NCI-H2196 treated with DMSO at 0.1 percent for 48 hours (cell line): ENCODE data around the gene ZAR1.
"Not testable (repeated sequence)": the region's sequence is repeated elsewhere in the genome, so short reads cannot be mapped to it uniquely, and the experiment has no call there.

ENCODE experiments used
- DNase-seq: peaks from one replicate; lab custom pipeline; 2025; ENCODE audit not compliant: unreplicated experiment; lab: John Stamatoyannopoulos, UW

The ZAR1 gene, protein sequence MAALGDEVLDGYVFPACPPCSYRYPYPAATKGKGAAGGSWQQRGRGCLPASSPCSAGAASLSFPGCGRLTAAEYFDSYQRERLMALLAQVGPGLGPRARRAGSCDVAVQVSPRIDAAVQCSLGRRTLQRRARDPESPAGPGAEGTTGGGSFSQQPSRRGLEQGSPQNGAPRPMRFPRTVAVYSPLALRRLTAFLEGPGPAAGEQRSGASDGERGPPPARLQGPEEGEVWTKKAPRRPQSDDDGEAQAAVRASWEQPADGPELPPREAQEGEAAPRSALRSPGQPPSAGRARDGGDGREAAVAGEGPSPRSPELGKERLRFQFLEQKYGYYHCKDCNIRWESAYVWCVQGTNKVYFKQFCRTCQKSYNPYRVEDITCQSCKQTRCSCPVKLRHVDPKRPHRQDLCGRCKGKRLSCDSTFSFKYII

DNA sequence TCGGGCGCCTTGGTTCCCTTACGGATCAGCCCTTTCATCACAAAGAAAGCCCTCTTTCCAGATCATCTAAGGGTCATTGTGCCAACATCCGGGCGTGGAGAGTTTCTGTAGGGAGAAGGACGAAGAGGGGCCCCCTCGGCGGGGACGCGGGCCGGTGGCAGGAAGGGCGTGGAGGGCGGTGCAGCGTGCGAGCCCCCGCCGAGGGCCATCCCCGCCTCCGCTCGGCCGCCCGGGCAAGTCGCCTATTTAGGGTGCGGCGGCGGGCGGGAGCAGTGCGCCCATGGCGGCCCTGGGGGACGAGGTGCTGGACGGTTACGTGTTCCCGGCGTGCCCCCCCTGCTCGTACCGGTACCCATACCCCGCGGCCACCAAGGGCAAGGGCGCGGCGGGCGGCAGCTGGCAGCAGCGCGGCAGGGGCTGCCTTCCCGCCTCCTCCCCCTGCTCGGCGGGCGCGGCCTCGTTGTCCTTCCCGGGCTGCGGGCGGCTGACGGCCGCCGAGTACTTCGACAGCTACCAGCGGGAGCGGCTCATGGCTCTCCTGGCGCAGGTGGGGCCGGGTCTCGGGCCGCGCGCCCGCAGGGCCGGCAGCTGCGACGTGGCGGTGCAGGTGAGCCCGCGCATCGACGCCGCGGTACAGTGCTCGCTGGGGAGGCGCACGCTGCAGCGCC lies at the start of gene ZAR1:
TSS of gene ZAR1 (plus strand) at position 241 of the 668 bp plus-strand sequence. CDS start at position 281, 40 bp downstream.
- no peak for DNase-seq

DNA sequence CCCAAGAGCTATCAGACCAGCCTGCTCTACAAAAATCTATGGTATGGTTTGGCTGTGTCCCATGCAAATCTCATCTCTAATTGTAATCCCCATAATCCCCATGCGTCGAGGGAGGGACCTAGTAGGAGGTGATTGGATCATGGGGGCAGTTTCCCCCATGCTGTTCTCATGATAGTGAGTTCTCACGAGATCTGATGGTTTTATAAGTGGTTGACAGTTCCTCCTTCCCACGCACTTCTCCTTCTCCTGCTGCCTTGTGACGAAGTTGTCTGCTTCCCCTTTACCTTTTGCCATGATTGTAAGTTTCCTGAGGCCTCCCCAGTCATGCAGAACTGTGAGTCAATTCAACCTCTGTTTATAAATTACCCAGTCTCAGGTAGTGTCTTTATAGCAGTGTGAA lies 49.1 kb upstream of the ZAR1 start:
- DNase-seq: not testable (repeated sequence)

DNA sequence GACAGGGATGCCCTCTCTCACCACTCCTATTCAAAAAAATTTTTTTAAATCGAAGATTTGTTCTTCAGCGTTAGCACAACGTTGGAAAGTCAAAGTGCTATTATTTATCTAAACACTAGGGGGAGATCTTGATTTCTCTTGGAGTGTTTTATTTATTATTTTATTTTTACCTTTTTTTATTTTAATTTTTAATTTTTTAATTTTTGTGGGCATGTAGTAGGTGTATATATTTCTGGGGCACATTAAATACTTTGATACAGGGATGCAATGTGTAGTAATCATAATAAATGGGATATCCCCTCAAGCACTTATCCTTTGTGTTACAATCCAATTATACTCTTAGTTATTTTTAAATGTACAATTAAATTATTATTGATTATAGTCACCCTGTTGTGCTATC lies 44.3 kb upstream of the ZAR1 start:
- no peak for DNase-seq

DNA sequence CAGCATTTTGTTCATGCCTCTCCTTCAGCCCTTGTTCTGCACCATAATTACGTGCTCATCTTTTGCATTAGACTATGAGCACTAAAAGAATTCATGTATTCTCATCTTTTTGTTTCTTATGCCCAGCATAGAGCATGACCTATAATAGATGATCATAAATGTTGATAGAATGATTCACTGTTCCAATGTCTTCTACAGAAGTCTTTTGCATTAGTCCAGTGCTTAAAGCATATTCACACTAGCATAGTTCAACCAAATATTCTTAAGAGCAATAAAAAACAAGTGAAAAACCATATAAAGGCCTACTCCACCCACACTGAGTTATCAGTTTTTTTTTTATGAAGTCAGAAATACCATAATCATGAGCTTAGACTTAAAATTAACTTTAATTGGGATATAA lies 43.4 kb upstream of the ZAR1 start:
- no peak for DNase-seq

DNA sequence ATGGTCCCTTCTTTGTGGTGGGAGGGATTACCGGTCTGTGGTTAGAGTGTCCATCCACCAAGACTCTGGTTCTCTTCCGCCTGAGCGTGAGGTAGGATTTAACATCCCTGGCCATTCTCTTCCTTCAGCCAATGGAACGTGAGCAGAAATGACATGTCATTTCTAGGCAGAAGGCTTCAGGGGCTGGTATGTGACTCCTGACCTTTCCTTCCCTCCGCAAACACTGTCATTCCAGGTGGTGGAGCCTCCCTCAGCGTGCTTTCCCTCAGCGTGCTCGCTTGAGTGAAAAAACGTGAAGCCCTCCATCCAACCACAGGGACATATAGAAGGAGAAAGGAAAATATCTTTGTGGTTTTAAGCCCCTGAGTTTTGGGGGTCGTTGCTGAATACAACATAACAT lies 40.9 kb upstream of the ZAR1 start:
- no peak for DNase-seq

DNA sequence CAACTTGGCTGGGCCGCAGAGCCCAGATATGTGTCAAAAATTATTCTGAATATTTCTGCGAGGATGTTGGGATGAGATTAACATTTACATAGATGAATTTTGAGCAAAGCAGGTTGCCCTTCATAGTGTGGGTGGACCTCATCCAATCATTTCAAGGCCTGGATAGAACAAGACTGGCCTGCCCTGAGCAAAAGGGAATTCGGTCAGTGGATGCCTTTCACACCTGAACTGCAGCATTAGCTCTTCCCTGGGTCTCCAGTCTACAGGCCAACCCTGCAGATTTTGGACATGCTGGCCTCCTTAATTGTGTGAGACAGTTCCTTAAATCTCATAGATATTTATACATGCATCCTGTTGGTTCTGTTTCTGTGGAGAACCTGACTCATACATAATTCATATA lies 39.3 kb upstream of the ZAR1 start:
- DNase-seq: no peak

DNA sequence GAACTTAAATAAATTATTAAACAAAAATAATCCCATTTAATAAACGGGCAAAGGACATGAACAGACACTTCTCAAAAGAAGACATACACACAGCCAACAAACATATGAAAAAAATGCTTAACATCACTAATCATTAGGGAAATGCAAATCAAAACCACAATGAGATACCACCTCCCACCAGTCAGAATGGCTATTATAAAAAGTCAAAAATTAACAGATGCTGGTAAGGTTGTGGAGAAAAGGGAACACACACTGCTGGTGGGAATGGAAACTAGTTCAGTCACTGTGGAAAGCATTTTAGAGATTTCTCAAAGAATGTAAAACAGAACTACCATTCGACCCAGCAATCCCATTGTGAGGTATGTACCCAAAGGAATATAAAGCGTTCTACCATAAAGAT lies 38.4 kb upstream of the ZAR1 start:
- not testable (repeated sequence) for DNase-seq

DNA sequence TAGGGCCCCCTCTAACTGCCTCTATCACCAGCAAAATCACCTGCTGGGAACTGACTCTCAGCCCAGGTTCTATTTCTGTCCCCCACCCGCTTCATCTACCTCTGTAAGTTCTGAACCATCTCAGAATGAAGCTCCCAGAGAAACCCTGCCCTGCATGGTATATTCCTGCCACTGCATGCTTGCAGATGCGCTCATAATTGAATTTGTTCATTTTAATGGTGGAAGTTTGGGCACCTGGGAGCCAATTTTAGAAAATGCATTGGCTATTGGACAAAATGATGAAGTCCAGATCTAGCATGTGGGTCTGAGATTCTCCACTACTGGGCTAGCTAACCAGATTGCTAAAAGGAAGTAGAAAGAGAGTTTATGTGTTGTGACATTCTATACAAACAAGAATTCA lies 35.5 kb upstream of the ZAR1 start:
- no peak for DNase-seq

DNA sequence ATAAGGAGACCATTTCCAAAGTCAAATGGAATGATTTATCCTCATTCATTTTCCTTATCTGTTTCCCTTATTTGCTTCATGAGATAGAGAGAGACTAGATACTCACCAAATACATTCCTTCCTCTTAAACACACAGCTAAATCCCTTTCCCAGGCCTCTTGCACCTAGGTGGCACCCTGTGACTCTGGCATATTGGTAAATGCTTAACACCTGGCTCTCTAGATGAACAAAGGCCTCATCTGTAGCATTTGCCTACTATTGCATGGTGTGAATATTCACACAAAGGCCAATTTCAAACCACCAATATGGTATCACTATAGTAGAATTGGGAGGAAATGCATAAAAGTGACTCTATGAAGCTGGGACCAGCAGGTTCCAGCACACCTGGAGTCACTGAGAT lies 29.1 kb upstream of the ZAR1 start:
- no peak for DNase-seq

DNA sequence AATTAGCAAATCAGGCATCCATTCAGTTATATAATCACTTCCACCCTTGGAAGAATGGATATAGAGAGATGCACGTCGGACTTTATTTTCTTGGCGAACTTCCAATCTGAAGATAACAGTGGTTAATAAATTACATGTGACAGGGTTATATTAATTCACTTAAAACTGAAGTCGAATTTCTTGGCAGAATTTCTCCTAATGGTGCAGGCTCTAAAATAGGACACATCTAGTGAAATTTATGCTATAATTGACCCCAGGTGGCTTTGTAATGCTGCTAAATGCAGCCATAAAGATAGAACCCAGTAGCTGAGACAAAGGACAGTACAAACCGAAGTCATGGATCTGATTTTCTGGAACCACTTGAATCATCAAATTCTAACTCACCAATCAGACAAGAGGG lies 27.7 kb upstream of the ZAR1 start:
- no peak for DNase-seq

DNA sequence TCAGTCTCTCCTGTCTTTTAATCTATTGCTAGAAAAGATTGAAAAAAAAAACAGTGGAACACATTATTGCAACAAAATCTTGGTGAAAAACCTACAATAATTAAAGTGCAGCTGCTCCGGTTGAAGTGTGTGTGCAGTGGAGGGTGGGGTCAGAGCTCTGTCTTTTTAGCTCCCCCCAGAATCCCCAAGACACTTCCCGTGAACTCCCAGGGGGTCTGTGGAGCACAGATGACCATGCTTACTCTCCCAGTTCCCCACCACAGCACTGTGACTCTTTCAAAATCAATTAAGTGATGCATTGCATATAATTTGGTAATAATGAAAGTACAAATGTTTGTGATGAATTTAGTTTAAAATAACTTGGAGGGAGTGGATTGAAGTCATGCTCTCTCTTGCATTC lies 22.6 kb upstream of the ZAR1 start:
- no peak for DNase-seq

DNA sequence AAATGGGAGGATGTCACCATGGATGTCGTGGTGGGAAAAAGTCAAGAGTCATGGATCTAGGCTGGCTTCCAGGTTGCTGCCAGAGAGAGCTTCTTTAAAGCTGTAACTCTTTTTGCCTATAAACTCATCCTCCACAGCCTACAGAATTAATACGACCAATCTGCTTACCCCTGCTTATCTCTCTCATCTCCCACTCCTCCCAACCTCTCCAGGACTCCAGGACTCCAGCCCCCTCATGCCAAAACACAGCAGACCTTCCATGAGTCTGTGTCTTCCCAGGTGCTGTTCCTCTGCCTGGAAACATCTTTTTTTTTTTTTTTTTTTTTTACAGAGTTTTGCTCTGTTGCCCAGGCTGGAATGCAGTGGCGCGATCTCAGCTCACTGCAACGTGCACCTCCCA lies 22.2 kb upstream of the ZAR1 start:
- DNase-seq: no peak

DNA sequence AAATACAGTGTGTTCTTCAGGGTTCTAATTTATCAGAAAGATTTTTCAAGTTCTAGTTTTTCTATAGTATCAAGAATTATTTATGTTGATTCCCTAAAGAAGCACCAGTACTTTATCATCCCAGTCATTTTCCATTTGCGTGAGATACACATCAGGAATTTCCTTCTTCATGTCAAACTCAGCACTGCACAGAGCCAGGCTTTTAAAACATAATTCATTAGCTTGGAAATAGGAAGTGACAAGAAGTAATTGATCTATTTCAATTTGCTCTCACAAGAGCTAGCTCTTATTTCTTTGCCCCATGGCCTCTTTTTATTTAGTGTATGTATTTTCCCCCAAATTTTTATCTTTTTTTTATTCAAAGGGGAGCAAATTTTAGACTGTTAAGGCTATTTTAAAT lies 19.9 kb upstream of the ZAR1 start:
- no peak for DNase-seq

DNA sequence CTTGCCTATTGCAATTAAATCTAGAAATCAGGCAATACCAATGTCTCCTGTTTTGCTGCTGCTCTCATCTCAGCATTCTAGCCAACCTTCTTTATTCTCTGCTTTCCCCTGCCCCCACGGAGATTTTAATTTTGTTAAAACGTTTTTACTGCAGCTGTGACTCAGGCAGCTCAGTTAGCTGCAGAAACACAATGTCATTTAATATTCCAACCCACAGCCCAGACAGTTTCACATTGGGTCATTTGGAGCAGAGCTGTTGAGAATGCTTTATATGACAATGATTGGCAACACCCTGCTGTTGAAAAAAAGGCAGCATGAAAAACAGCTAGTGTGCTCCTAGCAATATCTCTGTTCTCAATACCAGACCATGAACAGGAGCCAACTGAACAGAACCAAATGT lies 19.5 kb upstream of the ZAR1 start:
- DNase-seq: no peak

DNA sequence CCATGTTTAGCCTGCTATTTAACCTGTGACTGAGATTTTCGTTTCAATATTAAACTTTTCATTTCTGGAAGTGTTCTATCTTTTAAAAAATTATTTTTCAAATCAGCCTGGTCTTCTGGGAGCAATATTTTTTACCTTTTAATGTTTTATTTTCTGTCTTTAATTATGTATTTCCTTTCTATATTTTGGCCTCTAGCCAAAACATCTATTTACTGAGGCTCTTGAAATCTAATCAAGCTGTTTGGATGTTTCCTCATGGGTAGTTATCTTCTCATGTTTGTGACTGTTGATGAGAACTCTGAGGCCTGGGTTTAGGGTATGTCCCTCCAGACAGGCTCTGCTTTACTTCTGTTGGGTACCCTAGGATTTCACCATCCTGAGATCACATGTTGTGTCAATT lies 17.3 kb upstream of the ZAR1 start:
- DNase-seq: no peak

DNA sequence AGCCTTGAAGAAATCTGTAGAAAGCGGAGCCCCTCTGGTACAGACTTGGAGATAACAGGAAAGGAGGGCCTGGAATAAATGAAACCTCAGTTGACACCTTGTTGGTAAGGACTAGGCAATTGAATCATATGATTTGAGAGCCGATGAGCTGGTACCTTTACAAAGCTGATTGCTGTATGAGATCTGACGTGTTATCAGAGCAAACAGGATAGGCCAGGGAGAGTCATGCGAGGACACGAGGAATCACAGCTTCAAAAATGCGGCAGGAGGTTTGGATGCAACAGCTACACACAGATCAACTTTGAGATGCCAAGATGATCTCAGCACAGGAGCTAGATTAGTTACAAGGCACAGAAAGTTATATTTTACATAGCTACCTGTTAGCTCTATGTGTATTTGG lies 14.3 kb upstream of the ZAR1 start:
- DNase-seq: no peak

DNA sequence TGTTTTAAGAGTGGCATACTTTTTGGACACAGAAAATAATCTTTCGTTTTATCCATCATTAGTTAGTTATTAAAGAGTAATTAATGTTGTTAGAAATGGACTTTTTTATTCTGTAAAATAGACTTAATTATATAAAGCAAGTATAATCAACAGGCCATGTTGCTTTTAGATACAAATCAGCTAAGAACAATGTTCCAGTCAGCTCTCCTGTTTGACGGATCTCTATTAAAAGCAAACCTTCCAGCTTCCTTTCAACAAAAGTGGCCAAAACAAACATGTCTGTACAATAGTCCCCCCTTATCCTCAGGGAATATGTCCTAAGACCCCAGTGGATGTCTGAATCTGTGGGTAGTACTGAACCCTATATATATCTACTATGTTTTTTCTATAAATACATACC lies 11.8 kb upstream of the ZAR1 start:
- no peak for DNase-seq

DNA sequence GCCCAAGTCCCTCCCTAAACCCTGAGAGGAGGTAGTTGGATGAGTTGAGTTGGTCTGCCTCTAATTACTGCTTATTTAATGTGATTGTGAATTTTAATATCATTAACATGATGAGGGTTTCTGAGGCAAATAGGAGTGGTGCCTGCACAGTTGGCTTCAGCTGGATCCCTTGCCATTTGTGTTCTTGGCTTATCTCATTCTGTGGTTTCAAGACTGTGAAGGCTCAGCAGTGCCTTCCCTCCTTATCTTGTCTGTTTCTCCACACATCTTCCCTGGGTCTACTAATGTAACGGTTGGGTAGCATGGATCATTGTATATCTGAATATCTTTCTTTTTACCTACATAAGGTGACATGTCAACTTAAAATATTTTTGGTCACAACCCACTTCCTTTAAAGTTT lies 8.5 kb upstream of the ZAR1 start:
- no peak for DNase-seq

DNA sequence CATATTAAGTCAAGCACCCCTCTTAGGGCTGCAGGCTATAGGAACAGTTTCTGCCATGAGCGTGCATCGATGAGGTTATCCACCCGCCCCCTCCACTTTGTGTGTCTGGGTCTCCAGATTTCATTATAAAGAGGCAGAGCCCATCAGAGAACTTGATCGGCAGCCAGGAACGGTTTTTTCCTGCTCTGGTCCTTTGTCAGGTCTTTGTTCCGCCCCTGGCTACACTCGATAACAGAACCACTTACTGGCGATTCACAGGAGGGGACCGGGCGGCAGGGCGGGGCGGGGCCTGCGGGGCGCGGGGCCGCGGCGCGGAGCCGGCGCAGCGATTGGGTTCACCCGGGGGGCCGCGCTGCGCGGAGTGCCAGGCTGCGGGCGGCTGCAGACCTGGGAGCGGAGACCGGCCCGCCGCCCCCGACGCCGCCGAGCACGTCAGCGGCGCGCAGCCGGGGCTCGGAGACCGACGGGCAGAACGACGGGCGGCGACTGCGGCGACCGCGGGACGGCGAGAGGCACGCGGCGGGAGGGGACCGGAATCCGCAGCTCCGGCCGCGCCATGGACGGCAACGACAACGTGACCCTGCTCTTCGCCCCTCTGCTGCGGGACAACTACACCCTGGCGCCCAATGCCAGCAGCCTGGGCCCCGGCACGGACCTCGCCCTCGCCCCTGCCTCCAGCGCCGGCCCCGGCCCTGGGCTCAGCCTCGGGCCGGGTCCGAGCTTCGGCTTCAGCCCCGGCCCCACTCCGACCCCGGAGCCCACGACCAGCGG lies 6.9 kb upstream of the ZAR1 start, which contains the start of gene SLC10A4:
TSS of gene SLC10A4 (plus strand) at position 338 of the 771 bp plus-strand sequence. CDS start at position 557, 219 bp downstream.
- no peak for DNase-seq

DNA sequence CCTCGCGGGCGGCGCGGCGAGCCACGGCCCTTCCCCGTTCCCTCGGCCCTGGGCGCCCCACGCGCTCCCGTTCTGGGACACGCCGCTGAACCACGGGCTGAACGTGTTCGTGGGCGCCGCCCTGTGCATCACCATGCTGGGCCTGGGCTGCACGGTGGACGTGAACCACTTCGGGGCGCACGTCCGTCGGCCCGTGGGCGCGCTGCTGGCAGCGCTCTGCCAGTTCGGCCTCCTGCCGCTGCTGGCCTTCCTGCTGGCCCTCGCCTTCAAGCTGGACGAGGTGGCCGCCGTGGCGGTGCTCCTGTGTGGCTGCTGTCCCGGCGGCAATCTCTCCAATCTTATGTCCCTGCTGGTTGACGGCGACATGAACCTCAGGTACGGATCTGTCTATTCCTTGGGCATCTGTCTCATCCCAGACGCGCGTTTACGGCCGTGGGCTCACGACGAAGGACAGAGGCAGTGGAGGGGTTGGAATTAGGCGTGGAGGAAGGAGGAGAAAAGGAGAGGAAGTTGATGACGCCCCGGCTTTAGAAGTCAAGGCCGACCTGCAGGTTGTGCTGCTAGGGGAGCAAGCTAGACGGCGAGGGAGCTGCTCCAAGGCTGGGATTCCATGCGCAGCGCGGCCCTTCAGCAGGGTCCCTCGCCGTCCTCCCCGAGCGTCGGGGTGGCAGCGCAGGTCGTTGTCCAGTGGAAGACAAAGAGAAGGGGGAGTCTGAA lies 6.1 kb upstream of the ZAR1 start:
- DNase-seq: no peak

DNA sequence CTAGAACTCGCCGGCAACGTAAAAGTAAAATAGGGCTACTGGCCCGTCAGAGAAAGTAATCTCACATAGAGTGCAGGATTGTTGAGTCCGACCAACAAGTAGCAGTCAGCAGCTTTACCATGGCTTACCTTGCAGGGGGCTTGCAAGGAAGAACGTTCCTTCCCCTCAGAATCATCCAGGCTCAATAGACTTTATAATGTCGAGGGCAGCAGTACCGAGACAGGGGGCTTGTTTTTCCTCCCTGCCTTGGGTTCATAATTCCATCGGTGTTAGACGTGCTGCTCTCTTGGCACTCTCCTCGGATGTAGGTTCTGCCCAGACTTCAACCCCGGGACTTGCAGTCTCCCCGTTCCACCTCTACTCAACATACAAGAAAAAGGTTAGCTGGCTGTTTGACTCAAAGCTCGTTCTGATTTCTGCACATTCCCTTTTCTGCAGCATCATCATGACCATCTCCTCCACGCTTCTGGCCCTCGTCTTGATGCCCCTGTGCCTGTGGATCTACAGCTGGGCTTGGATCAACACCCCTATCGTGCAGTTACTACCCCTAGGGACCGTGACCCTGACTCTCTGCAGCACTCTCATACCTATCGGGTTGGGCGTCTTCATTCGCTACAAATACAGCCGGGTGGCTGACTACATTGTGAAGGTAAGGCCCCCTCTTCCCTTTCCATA lies 5.4 kb upstream of the ZAR1 start:
- no peak for DNase-seq
